Adipocyte (in vitro differentiated cells): ENCODE results near the gene RFC3.

Source experiments
- DNase-seq: peaks from one replicate; pipeline ENCODE4 v3.0.0-alpha.2; 2015; ENCODE audit warnings: low read depth
- H3K27me3 ChIP-seq: replicated peaks from 2 replicates; pipeline ENCODE4 v1.7.0; 2013; ENCODE audit warnings: mild to moderate bottlenecking, low read length, moderate library complexity; ENCODE audit not compliant: control insufficient read depth, insufficient read depth
- H3K36me3 ChIP-seq: 2 replicates; pipeline ENCODE4 v1.7.0; 2013; ENCODE audit warnings: low read length, mild to moderate bottlenecking, moderate library complexity; ENCODE audit not compliant: control insufficient read depth, insufficient read depth, severe bottlenecking
- H3K4me1 ChIP-seq: 2 replicates; pipeline ENCODE4 v1.7.0; 2013; ENCODE audit warnings: mild to moderate bottlenecking, low read length, moderate library complexity; ENCODE audit not compliant: control insufficient read depth, insufficient read depth
- H3K4me3 ChIP-seq: 2 replicates; pipeline ENCODE4 v1.7.0; 2013; ENCODE audit warnings: mild to moderate bottlenecking, low read length, moderate library complexity
- H3K9ac ChIP-seq: 2 replicates; pipeline ENCODE4 v1.7.0; 2013; ENCODE audit warnings: mild to moderate bottlenecking, low read length, moderate library complexity
- H3K9me3 ChIP-seq: 2 replicates; pipeline ENCODE4 v1.7.0; 2013; ENCODE audit warnings: mild to moderate bottlenecking, low read length, moderate library complexity; ENCODE audit not compliant: control insufficient read depth

RFC3 gene

GRCh38 chr13:33815011-33815550 lies 2.9 kb upstream of the RFC3 start:
- no peak for DNase-seq
- no peak overlapping the region for H3K4me3 ChIP-seq
- H3K27me3 ChIP-seq = no peaks in the 10 kb centered on the region
- H3K9me3 ChIP-seq = no peaks in the 10 kb centered on the region
- no peak overlapping the region for H3K9ac ChIP-seq
- H3K4me1 ChIP-seq = peaks cover 2% of the 10 kb centered on the region
- H3K36me3 ChIP-seq = no peaks in the 10 kb centered on the region

DNA sequence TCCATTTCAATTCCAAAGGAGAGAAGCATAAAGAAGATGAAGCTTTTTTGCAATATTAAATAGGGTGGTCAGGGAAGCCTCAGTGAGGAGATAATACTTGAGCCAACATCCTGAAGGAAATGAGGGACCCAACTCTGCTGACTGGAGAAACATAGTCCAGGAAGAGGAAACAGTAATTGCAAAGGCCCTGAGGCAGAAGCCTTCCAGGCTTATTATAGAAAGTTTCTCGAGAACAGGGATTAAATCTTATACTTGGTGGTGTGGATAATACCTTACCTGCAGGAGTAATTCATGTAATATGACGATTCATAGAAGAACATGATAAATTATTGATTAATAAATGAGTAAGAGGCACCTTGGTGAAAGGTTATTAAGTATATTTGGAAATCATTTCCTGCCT lies 1.0 kb upstream of the RFC3 start:
- Histone ChIP-seq H3K4me1 (peaks cover 2% of the 10 kb centered on the region), H3K9me3 (no peaks in the 10 kb centered on the region), H3K9ac (no peak overlapping the region), H3K36me3 (no peaks in the 10 kb centered on the region), H3K27me3 (no peaks in the 10 kb centered on the region), H3K4me3 (peak overlapping the region; percentile 99)
- no peak for DNase-seq

DNA sequence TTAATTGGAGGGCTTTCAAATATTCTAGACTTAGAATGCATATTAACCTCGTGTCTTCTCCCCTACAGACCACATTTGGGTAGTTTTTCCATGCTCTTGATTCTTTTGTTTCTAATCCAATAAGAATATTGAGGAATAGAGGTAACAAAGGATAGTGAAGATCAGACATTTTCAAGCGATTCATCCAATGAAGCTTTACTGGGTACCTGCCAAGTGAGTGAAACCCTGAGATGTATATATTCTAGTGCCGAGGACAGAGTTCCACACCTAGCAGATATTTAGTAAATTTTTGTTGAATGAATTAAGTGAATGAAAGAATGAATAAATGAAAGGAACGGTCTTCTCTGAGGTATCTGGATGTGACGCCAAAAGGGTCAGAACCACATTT lies 442 bp upstream of the RFC3 start:
- H3K9me3 ChIP-seq = no peaks in the 10 kb centered on the region
- DNase-seq = no peak
- peak overlapping the region; percentile 89 for H3K9ac ChIP-seq
- peaks cover 2% of the 10 kb centered on the region for H3K4me1 ChIP-seq
- H3K27me3 ChIP-seq = no peaks in the 10 kb centered on the region
- no peaks in the 10 kb centered on the region for H3K36me3 ChIP-seq
- peak overlapping the region; percentile 99 for H3K4me3 ChIP-seq

DNA sequence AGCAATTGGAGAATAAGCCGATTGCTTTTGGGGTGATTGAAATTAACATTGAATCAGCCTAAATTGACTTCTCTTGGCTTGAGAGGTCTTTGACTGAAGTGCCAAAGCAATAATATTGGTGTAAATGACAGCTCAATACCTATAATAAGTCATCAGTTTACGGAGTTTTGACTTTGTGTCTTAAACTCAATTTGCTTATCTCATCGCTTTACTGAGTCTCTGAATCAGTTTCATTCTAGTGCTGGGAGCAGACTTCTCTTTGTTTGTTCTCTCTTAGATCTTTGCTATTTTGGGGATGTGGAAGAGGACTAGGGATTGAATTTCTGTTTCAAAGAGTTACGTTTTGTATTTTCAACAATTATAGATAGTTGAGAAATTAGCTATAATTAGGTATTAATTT lies 7.1 kb downstream of the RFC3 start:
- Histone ChIP-seq H3K27me3 (no peaks in the 10 kb centered on the region), H3K4me3 (no peak overlapping the region), H3K4me1 (no peaks in the 10 kb centered on the region), H3K9me3 (no peaks in the 10 kb centered on the region), H3K9ac (no peak overlapping the region), H3K36me3 (peaks cover 3% of the 10 kb centered on the region)
- DNase-seq = no peak

DNA sequence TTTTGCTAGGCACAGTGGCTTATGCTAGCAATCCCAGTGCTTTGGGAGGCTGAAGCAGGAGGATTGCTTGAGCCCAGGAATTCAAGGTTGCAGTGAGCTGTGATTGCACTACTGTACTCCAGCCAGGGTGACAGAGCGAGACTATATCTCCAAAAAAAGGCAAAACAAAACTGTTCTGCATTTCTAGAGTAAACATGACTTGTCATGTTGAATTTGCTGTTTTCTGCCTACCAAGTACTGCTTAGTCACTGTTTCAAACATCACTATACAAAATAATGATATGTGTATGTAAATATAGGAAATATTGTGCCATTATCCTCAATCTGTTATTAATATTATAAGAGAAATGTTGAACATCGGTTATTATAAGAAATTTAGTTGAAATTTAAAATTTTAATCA lies 9.2 kb downstream of the RFC3 start:
- H3K36me3 ChIP-seq = peaks cover 19% of the 10 kb centered on the region
- no peak overlapping the region for H3K9ac ChIP-seq
- H3K9me3 ChIP-seq = no peaks in the 10 kb centered on the region
- no peak overlapping the region for H3K4me3 ChIP-seq
- no peaks in the 10 kb centered on the region for H3K4me1 ChIP-seq
- H3K27me3 ChIP-seq = no peaks in the 10 kb centered on the region
- no peak for DNase-seq

DNA sequence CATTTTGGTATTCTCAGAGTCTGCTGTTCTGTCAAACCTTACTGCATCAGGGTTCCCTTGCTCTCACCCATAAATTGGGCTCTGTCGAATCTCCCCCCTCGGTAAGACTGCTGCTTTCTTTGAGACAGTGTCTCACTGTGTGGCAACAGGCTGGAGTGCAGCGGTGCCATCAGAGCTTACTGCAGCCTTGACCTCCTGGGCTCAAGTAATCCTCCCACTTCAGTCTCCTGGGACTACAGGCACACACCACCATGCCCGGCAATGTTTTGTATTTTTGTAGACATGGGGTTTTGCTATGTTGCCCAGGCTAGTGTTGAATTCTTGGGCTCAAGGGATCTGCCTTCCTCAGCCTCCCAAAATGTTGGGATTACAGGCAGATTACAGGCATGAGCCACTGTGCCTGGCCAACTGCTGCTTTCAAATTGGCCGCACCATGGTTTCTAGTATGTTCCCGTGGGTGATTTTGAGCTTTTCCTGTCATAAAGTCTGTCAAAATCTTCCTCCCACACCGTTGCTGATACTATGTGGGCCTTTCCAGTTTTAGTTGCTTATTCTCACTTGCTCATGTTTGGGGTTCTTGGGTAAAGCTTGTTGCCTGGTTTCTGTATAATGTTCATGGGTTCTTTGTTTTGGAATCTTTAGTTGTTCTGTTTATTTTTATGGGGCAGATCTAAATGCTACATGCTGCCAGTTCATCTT lies 10.6 kb downstream of the RFC3 start:
- no peaks in the 10 kb centered on the region for H3K9me3 ChIP-seq
- no peak overlapping the region for H3K9ac ChIP-seq
- H3K4me3 ChIP-seq = no peak overlapping the region
- H3K36me3 ChIP-seq = peaks cover 19% of the 10 kb centered on the region
- no peaks in the 10 kb centered on the region for H3K27me3 ChIP-seq
- H3K4me1 ChIP-seq = no peaks in the 10 kb centered on the region
- DNase-seq = no peak

- H3K36me3 ChIP-seq = peaks cover 16% of the 10 kb centered on the region
- H3K27me3 ChIP-seq = no peaks in the 10 kb centered on the region
- no peaks in the 10 kb centered on the region for H3K4me1 ChIP-seq
- no peak overlapping the region for H3K9ac ChIP-seq
- no peaks in the 10 kb centered on the region for H3K9me3 ChIP-seq
- DNase-seq = no peak
- H3K4me3 ChIP-seq = no peak overlapping the region
Measured at GRCh38 chr13:33832872-33833271, 14.9 kb downstream of the RFC3 start.

DNA sequence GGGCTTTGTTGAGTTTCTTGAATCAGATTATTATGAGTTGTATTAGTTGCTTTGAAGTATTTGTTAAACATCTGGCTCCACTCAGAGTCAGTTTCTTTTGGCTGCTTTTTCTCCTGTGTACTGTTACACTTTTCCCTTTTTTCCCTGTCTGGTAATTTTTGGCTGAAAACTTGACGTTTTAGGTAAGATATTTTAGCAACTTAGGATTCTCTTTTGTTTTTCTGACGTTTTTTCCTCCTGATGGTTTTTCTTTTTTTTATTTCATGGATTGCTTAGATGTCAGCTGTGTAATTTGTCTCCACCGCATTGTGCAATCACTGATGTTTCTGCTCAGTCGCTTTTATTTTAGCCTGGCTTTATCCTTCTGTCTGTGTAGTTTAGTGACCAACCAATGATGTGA lies 20.7 kb downstream of the RFC3 start:
- H3K36me3 ChIP-seq = no peaks in the 10 kb centered on the region
- no peak overlapping the region for H3K4me3 ChIP-seq
- no peak overlapping the region for H3K9ac ChIP-seq
- peak; percentile 77 for DNase-seq
- H3K9me3 ChIP-seq = no peaks in the 10 kb centered on the region
- no peaks in the 10 kb centered on the region for H3K27me3 ChIP-seq
- H3K4me1 ChIP-seq = no peaks in the 10 kb centered on the region

- DNase-seq = no peak
- Histone ChIP-seq H3K36me3 (no peaks in the 10 kb centered on the region), H3K4me1 (no peaks in the 10 kb centered on the region), H3K27me3 (no peaks in the 10 kb centered on the region), H3K9ac (no peak overlapping the region), H3K9me3 (no peaks in the 10 kb centered on the region), H3K4me3 (no peak overlapping the region)
Measured at GRCh38 chr13:33840402-33840801, 22.5 kb downstream of the RFC3 start.

DNA sequence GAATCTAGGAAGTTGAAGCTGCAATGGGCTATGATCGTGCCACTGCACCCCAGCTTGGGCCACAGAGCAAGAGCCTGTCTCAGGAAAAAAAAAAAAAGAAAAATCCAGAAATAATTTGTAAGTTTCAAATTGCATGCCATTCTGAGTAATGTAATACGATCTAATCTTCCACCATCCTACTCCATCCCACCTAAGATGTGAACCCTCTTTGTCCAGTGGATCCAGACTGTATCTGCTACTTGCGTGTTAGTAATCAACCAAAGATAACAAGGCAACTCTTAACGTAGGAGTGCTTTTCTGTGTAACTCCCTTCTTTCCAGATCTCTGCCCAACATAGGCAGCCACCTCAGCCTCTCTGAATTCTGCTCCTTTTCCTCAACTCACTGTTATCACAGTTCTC lies 24.3 kb downstream of the RFC3 start:
- no peak overlapping the region for H3K4me3 ChIP-seq
- H3K9ac ChIP-seq = no peak overlapping the region
- DNase-seq = no peak
- H3K4me1 ChIP-seq = no peaks in the 10 kb centered on the region
- H3K27me3 ChIP-seq = no peaks in the 10 kb centered on the region
- H3K9me3 ChIP-seq = no peaks in the 10 kb centered on the region
- no peaks in the 10 kb centered on the region for H3K36me3 ChIP-seq

DNA sequence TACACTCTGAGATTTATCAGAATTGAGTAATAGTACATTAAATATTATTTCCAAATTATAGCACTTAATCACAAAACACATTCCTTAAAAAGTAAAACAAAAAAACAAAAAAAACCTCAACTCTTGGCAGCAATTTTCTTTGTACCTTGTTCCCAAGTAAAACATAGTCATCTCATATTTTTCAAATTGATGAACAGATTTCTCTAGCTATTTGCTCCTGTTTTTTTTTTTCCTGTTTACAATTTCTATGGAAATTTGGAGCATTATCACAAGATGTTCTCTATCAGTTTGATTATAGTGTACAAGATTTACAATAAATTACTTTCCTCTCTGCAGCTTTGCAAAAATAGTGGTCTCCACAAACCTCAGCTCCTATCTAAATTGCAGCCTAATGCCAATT lies 25.0 kb downstream of the RFC3 start:
- H3K36me3 ChIP-seq = no peaks in the 10 kb centered on the region

More for the DNA sequence above, 25.0 kb downstream of the RFC3 start:
- no peak for DNase-seq
- no peaks in the 10 kb centered on the region for H3K4me1 ChIP-seq
- no peak overlapping the region for H3K4me3 ChIP-seq
- no peak overlapping the region for H3K9ac ChIP-seq
- H3K27me3 ChIP-seq = no peaks in the 10 kb centered on the region
- no peaks in the 10 kb centered on the region for H3K9me3 ChIP-seq
